Measurements from ENCODE around the gene PTPRC.
"Not testable (repeated sequence)": the region's sequence is repeated elsewhere in the genome, so short reads cannot be mapped to it uniquely, and the experiment has no call there.

PTPRC gene, protein sequence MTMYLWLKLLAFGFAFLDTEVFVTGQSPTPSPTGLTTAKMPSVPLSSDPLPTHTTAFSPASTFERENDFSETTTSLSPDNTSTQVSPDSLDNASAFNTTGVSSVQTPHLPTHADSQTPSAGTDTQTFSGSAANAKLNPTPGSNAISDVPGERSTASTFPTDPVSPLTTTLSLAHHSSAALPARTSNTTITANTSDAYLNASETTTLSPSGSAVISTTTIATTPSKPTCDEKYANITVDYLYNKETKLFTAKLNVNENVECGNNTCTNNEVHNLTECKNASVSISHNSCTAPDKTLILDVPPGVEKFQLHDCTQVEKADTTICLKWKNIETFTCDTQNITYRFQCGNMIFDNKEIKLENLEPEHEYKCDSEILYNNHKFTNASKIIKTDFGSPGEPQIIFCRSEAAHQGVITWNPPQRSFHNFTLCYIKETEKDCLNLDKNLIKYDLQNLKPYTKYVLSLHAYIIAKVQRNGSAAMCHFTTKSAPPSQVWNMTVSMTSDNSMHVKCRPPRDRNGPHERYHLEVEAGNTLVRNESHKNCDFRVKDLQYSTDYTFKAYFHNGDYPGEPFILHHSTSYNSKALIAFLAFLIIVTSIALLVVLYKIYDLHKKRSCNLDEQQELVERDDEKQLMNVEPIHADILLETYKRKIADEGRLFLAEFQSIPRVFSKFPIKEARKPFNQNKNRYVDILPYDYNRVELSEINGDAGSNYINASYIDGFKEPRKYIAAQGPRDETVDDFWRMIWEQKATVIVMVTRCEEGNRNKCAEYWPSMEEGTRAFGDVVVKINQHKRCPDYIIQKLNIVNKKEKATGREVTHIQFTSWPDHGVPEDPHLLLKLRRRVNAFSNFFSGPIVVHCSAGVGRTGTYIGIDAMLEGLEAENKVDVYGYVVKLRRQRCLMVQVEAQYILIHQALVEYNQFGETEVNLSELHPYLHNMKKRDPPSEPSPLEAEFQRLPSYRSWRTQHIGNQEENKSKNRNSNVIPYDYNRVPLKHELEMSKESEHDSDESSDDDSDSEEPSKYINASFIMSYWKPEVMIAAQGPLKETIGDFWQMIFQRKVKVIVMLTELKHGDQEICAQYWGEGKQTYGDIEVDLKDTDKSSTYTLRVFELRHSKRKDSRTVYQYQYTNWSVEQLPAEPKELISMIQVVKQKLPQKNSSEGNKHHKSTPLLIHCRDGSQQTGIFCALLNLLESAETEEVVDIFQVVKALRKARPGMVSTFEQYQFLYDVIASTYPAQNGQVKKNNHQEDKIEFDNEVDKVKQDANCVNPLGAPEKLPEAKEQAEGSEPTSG (N-terminal part only)

DNA sequence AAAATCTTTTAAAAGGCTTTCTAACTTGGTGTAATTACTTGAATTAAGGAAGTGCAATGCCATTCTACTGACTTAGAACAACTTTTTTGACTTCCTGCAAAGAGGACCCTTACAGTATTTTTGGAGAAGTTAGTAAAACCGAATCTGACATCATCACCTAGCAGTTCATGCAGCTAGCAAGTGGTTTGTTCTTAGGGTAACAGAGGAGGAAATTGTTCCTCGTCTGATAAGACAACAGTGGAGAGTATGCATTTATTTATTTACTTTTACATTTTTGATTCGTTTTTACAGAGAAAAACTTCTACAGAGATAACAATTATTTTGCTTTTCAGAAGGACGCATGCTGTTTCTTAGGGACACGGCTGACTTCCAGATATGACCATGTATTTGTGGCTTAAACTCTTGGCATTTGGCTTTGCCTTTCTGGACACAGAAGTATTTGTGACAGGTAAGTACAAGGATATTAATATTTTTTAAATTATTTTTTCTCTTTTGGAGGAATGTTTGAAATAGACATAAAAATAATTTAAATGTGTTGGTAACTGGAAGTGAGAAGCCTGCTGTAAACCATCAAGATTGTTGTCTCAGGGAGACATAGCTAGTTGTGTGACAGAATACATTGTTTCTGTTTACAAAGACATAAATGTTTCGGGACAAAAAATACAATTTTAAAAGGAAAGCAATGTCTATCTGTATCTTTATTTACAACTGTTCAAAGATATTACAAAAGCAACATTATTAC is at the start of gene PTPRC:
TSS of gene PTPRC (plus strand) at position 147 of the 742 bp plus-strand sequence. CDS start at position 376, 229 bp downstream.
- no peak for DNase-seq

DNA sequence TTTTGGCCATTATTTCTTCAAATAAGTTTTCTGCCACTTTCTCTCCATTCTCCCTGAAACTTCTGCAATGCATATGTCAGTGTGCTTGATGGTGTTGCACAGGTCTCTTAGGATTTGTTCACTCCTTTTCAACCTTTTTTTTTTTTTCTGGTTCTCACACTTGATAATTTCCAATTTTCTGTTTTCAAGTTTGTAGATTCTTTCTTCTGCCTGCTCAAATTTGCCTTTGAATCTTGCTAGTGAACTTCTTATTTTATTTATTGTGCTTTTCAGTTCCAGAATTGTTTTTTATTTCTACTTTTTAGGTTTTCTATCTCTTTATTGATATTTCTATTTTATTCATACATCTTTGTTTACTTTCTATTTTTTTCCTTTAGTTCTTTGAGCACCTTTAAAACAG is 48.4 kb upstream of the PTPRC start:
- DNase-seq: no peak

DNA sequence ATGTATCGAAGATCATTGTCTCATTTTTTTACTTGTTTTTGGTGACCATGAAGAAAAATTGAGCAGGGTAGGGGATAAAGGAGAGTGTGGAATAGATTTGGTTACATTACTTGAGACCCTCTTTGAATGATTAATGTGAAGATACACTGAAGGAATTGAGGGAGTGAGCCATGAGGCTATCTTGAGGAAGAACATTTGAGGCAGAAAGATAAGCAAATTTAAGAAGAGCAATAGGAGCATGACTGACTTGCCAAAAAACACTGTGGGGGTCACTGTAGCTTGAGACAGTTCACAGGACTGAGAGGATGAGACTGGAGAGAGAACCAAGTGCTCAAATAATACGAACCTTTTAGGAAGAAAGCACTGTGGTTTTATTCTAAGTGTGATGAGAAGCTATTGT is 43.1 kb upstream of the PTPRC start:
- DNase-seq: no peak

DNA sequence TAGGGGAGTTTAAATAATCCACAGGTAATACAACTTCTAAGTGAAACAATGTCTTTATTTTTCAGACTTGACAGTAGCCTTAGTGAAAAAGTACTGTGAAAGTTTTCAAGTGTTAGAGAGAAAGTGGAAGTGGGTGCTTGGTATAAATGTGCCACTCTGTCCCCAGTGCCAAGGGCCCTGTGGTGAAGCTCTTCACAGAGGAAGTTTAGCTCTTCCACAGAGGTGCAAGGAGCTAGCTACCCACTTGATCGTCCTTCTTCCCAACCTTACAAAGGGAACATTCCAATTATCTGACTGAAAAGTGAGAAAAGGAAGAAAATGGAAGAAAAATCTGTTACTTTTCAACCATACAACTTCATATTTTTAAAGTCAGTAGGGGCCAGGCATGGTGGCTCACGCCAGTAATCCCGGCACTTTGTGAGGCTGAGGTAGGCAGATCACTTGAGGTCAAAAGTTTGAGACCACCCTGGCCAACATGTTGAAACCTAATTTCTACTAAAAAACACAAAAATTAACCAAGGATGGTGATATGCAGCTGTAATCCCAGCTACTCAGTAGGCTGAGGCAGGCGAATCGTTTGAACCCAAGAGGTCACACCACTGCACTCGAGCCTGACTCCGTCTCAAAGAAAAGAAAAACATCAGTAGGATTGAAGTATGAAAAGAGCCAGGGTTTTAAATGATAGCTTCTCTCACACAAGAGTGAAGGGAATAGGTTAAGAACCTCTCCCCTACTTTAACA is 41.0 kb upstream of the PTPRC start:
- no peak for DNase-seq

DNA sequence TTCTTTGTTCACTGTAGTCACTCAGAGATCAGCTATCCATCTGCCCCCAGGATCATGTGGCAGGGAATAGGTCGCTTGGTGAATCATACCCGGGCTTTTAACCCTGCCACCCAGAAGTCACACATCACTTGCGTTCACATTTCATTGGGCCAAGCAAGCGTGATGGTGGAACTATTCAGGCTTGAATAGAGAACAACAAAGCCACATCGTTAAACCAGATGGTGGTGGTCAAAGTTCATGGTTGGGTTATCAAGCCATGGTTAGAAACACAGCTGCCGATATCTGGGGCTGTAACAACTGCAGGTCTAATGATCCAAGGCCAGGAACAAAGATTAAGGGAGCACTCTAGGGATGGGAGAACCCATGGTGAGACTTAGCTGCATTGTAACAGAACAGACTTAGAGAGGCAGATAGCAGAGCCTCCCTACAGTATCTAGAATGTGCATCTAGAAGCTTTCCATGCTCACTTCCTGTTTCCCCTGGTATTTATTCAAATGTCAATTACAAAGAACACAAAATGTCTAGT is 40.0 kb upstream of the PTPRC start:
- peak; percentile 82 for DNase-seq

DNA sequence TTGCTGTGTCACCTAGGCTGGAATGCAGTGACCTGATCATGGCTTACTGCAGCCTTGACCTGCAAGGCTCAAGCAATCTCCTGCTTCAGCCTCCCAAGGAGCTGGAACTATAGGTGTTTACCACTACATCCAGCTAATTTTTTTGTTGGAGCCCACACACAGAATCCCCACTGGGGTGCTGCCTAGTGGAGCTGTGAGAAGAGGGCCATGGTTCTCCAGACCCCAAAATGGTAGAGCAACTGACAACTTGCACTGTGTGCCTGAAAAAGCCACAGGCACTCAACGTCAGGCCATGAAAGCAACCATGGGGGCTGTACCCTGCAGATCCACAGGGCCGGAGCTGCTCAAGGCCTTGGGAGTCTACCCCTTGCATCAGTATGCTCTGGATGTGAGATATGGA is 39.1 kb upstream of the PTPRC start:
- DNase-seq: no peak

DNA sequence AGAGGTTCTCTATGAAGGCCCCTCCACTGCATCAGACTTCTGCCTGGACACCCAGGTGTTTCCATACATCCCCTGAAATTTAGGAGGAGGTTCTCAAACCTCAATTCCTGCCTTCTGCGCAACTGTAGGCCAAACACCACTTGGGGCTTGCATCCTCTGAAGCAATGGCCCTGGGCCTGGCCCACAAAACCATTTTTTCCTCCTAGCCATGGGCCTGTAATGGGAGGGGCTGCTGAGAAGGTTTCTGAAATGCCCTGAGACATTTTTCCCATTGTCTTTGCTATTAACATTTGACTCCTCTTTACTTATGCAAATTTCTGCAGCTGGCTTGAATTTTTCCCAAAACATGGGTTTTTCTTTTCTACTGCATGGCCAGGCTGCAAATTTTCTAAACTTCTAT is 37.9 kb upstream of the PTPRC start:
- DNase-seq: no peak

DNA sequence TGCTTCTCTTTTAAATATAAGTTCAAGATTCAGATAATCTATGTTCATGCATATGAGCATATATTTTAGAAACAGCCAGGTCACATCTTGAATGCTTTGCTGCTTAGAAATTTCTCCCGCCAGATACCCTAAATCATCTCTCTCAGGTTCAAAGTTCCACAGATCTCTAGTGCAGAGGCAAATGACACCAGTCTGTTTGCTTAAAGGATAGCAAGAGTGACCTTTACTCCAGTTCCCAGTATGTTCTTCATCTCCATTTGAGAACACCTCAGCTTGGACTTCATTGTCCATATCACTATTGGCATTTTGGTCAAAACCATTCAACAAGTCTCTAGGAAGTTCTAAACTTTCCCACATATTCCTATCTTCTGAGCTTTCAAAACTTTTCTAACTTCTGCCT is 37.5 kb upstream of the PTPRC start:
- DNase-seq: not testable (repeated sequence)

DNA sequence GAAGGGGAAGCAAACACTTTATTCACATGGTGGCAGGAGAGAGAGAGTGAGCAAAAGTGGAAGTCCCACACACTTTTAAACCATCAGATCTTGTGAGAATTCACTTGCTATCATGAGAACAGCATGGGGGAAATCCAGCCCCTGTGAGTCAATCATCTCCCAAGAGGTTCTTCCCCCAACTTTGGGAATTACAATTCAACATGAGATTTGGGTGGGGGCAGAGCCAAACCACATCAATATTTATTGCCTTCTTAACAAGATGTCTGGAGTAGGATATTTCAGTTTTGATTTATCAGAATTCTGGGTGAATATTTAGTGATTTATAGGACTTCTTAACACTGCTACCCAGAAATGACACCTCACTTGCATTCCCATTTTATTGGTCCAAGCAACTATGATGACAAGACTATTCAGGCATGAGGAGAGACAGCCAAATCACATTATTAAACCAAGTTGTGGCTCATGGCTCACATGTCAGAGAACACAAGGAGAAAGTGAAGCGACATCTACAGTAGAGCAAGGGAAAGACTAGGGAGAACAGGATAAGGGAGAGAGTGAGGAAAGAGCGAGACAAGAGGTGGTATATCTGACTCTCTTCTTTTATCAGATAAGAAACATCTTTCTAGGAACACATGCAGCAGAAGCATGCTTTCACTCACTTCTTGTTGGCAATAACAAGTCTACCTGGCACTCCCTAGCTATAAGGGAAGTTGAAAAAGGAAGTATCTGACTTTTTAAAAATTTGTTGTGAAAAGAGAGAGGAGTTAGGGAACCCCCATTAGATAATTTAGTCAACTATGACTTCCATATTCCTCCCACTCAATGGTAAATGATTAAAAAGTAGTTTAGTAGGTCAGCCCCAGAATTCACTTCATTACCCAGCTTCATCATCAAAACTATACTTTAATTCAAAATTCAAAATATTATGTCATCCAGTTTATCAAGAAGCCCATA is 36.6 kb upstream of the PTPRC start:
- no peak for DNase-seq

DNA sequence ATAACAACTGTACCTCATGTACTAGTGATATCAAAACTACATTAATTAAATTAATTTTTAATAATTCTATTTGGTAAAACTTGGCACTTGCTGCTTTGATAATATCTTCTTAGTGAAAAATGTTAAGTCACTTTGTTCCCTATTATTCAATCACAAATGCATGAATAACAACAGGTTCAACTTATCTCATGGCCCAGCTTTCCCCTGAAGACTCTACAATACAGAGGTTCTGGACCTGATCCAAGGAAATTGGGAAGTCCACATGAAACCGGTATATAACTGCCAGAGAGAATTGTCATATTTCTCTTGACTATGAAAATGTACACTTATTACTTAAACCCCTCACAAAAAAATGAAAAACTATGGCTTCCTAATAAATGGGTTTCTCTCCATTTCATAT is 33.9 kb upstream of the PTPRC start:
- DNase-seq: no peak

DNA sequence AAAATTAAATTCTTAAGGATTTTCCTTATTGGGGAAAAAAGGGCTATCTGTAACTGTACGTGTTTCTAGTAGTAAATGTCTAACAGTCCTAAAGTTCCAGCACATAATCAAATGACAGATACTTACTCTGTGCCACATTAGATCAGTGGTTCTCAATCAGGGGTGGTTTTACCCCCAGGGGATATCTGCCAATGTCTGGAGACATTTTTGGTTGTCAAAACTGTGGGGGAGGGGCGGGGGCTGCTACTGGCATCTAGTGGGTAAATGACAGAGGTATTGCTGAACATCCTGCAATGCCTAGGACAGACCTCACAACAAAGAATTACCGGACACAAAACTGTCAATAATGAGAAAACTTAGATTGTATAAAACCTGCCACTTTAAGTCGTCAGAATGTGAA is 33.4 kb upstream of the PTPRC start:
- DNase-seq: no peak

DNA sequence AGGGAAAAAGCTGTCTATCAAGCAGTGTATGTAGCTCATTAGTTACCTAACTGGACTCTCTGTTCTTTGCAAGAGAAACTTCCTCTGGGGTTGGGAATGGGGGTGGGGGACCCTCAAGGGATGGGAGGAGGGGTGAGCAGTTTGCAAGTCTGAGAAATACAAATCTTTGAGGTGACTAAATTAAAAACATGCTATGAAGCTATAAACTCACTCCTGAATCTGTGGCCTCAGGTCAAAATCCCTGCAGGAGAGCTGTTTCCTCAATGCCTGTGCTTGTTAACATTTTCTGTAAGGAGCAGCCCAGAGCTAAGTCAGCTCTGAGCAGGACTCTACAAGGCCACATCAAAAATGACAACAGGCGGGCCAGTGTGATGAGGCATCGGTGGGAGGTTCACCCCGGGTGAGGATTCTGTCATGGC is 32.8 kb upstream of the PTPRC start:
- DNase-seq: no peak

DNA sequence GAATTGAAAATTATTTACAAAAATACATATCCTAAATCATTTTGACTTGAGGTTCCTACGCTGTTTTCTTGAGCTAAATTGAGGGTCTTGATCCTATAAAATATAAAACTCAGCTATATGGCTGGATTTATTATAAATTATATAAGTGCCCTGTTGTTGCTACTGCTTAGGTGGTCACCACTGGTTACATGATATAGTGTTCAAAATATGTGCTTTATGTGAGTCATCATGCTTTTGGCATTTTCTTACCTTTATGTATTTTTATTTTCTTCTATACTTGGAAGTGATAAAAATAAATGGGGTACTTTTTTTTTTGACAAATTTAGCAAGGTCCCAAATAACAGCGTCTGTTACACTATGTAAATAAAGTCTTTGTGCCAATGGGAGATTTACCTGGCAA is 31.1 kb upstream of the PTPRC start:
- no peak for DNase-seq

DNA sequence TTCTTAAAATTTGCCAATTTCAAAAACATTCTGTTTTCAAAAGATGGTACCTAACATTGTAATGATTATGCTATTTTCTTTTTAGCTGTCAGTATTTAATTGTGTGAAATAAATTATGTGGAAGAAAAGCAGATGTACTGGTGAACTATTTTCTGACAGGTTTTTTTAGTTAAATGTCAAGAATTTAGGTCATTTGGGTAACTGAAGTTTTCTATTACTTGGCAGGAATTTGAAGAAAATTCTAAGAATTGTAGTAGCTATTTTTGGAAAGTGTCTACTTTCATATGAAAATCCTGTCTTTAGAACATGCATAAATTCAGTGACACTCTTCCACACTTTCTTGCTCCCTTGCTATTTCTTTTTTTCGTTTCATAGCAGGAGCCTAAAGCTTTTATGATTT is 28.5 kb upstream of the PTPRC start:
- DNase-seq: no peak

DNA sequence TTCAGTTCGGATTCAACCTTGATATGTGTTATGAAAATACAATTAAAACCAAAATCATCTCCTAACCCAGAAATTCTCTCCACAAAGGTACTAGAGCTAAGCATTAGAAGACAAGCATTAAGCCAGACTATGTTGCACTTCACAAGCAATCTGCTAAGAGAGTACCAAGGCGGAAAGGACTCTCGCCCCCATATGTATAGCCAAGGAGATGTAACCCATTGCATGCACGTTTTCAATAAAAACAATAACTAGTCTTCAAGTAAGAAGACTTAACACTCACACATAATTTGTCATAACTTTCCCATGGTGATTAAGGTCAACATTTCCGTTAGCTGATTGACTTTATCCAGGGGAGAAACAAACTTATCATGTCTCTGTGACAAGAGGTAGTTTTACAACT is 27.6 kb upstream of the PTPRC start:
- DNase-seq: no peak

DNA sequence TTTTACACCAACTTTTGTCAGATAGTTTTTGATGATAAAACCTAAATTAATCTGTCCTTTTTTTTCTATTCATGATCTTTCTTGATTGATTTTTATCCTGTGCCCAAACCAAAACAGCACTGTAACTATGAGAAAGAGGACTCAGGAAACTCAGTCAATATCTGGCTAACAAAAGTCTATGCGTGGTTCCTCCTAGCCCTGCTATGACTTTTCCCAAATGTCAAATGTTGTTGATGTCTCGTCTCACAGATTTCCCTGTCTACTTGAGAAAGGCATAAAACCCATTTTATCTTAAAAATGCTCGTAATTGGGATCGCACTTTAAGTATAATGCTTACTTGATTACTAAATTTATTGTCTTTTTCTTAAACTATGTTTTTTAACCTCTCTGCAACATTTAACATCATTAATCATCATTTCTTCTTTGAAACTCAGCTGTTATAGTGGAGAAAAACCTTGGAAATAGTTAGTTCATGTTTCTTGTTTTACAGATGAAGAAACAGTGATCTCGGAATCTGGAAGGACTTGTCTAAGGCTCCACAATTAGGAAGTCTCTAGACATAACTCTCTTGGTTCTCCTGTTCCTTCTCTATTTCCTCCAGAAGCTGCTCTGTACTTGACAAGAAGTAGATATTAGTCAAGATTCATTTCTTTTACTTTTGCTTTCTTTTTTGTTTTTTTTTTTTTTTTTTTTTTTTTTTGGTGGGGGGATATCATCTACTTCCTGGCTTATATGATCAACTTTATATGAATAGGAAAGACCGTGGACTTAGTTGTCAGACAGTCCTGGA is 26.2 kb upstream of the PTPRC start:
- no peak for DNase-seq

DNA sequence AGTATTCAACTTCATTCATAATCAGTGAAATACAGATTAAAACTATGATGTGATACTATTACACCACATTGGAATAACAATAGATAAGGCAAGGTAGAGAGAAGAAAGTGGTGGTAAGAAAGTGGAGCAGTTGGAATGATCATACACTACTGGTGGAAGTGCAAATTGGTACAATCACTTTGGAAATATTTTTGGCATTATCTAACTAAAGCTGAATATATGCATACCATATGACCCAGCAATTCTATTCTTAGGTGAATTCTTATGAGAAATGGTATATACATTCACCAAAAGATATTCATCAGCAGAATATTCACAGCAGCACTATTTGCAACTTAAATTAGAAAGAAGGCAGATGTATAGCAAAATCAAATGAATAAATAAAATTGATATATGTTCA is 21.4 kb upstream of the PTPRC start:
- no peak for DNase-seq

DNA sequence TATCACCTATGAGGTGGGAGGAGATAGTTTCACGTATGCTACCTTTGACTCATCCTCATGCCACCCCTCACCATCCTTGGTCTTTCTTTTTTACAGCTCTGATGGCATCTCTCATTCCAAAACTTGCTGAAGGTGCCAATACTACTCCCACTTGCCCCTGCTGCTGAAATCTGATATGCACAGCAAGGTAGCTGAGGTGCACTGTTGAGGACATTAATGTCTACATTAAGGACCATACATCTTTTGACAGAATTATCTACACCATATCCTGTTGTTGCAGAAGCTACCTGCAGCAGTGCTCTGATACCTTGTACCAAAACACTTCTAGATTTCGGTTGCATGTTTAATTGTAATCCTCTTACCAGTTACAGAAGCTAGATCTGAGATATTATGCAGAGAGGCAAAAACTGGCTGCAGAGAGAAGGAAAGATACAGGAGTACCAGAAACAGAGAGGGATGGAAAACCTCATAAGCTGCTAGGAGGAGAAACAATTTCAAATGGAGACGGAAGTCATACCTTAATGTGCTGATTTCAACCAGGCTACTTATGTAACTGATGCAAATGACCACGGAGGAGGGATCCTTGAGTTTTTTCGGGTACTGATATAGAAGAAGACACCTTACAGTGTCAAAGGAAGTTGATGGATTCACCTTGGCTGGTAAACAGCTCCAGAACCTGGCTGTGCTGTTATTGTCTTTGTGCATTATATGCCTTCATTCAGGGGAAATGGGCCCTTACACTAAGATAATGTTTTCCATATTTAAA is 19.3 kb upstream of the PTPRC start:
- no peak for DNase-seq

DNA sequence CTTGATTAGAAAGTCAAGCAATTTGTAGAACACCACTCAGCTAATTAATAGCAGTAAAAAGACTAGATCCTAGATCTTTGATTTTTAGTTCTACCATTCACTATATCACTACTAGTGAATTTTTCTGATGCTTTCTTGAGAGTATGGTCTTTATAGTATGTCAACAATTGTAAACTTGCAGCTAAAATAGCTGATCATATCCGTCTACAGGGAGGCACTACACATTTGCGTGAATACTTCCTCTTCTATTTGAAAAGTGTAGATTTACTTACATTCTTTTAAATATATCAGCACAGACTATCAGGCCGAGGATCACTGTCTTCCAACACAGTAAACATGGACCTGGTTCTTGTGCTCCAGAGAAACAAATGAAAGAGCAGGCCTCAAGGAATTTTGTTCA is 18.6 kb upstream of the PTPRC start:
- DNase-seq: no peak
